IPS-NIHi11 (cell line): ENCODE data around the gene NLRP8.
"Not testable (repeated sequence)": the region's sequence is repeated elsewhere in the genome, so short reads cannot be mapped to it uniquely, and the experiment has no call there.

Experiments
- DNase-seq: peaks from one replicate; pipeline ENCODE4 v3.0.0; 2012; ENCODE audit warnings: mixed read lengths, low spot score

The NLRP8 gene

GRCh38 chr19:55980415-55980814, 32.8 kb downstream of the NLRP8 start:
- no peak for DNase-seq

- no peak for DNase-seq
Observed at GRCh38 chr19:55985254-55985653, 37.6 kb downstream of the NLRP8 start.

- DNase-seq, result no peak
Observed at GRCh38 chr19:55986487-55986886, 38.9 kb downstream of the NLRP8 start, which contains the start of gene NLRP5. Gene NLRP5 (plus strand): TSS chr19:55986775.

GRCh38 chr19:55990831-55991230, 43.2 kb downstream of the NLRP8 start:
- DNase-seq, result no peak

- no peak for DNase-seq
Observed at GRCh38 chr19:55993492-55993891, 45.9 kb downstream of the NLRP8 start.

- DNase-seq, result no peak
Observed at GRCh38 chr19:56014765-56015164, 67.1 kb downstream of the NLRP8 start.

GRCh38 chr19:56015756-56016155, 68.1 kb downstream of the NLRP8 start:
- no peak for DNase-seq

GRCh38 chr19:56019325-56019724, 71.7 kb downstream of the NLRP8 start:
- DNase-seq, result not testable (repeated sequence)

- not testable (repeated sequence) for DNase-seq
Observed at GRCh38 chr19:56020355-56020975, 72.8 kb downstream of the NLRP8 start.

- no peak for DNase-seq
Observed at GRCh38 chr19:56026769-56027168, 79.1 kb downstream of the NLRP8 start.
